Testis (tissue), 2 donors: ENCODE measurements around the gene TCL1A.

Experiments used
- CTCF ChIP-seq, 3 experiments: fragments of 450-650 bp in 2 of 3; fragments of 200-600 bp in 1 of 3; sonication (generic) in 1 of 3; IDR thresholded peaks; one replicate each; pipeline ENCODE4 v1.5.1; 2016 to 2019; ENCODE audit warnings: antibody characterized with exemption in 3 of 3, mild to moderate bottlenecking in 2 of 3, moderate library complexity in 1 of 3
- POLR2A ChIP-seq: fragments of 450-650 bp; IDR thresholded peaks from one replicate; pipeline ENCODE4 v1.6.1; 2017; ENCODE audit warnings: antibody characterized with exemption, mild to moderate bottlenecking, moderate library complexity

- TF ChIP-seq CTCF (IDR thresholded peaks at IDR 0.05) (no peak), POLR2A (no peak)
Observed at GRCh38 chr14:95699412-95699811, 14.5 kb downstream of the TCL1A start.
